Measurements from ENCODE around the gene KIAA0825.

The KIAA0825 gene

DNA sequence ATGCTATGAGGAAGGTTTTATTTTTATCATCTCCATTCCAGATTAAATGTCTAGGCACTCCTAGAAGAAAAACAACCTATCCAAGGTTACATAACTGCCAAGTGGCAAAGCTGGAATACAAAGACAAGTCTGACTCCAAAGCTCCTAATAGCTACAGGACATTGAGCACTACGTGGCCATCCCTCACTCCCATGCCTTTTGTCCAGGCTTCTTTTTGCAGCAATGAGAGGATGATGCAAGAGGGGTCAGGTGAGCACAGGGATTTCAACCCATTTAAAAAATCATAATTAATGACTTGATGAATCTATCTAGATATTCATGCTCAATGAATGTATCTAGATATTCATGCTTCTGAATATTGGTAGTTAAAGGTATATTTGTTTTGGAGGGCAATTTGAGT, 117.0 kb downstream of the KIAA0825 start:
- DNase-seq, result no peak

DNA sequence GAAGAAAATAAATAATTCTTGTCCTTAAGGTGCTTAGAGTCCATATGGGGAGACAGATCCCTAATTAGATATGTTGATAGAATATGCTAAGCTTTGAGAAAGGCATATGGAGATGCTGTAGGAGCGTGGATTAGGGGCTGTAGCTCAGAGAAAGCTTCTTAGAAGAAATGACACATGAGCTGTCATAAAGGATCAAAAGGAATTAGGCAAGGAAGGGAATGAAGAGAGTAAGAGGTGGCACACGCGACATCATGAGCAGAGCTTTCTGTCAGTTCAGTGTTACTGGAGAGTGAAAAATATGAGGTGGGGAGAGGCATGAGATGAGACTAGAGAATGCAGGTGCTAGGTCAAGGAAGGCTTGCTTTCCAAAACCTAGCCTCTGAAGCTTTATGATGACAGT, 118.6 kb downstream of the KIAA0825 start:
- DNase-seq, result no peak

- DNase-seq, result no peak
Measured at GRCh38 chr5:94498199-94498598, 120.2 kb downstream of the KIAA0825 start.

DNA sequence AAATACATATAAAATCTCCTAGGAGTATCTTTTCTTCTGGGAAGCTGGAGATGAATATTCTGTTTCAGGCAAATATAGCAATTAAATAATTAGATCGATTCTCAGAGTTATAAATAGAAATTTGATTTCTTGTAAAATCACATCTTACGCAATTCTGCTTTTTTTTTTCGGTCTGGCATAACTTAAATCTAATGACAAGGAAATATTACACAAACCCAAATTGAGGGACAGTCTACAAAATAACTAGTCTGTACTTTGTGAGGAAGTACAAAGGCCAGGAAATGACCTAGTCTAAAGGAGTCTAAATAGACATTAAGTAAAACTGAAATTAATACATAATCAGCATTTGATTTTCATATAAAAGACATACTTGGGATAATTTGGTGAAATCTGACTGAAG, 133.3 kb downstream of the KIAA0825 start:
- DNase-seq, result no peak

DNA sequence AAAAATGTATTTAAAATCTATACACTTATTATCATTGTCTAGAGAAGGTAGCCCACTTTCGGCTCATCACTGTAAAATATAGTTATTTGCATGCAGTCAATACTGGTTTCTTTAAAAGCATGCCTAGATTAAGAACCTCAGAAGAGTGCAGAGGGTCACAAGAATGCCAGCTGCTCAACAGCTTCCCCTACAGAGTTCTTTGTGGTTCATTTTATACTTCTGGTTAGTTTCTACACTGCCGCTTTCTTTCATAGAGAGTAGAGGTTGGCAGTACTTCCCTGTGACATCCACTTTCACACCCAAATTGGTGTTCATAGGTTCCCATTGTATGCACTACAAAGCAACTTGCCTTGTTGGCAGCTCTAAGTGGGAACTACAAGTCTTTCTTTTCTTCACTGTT, 137.3 kb downstream of the KIAA0825 start:
- no peak for DNase-seq

DNA sequence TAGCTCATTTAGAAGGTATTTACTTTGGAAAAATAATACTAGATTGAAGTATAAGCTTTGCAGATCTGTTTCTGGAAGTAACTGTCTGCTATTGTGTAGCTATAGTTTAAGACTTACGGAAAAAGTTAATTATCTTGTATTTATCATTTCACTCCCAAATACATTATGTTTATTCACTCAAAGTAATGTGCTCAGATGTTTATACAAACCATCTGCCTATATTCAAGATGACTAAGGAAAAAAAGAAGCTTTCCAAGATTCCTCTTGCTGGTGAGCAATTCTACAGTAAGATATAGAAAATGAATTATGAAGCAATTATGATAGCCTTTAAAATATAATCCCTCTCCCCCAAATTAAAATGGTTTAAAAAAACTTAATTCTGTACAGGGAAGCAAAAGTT, 137.9 kb downstream of the KIAA0825 start:
- DNase-seq, result no peak

- no peak for DNase-seq
Measured at GRCh38 chr5:94473936-94474335, 144.5 kb downstream of the KIAA0825 start.

DNA sequence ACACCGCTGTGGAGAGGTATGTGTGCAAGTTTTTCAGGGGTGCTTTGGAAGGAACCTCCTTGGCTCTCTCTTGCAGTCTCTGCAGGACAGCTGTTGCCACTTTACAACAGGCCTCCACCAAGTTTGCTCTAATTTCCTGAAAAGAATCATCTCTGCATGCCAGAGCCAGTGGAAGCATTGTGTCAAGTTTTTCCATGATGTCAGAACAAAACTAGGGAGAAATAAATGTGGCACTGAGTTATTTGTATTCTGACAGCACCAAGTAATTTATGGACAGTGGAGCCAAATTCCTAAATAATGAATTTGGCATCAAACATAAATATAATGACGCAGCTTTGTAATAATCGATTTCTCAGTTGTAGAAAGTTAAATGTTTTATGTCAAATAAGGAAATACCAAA, 146.9 kb downstream of the KIAA0825 start:
- DNase-seq, result no peak

- no peak for DNase-seq
Measured at GRCh38 chr5:94470802-94471201, 147.6 kb downstream of the KIAA0825 start.

DNA sequence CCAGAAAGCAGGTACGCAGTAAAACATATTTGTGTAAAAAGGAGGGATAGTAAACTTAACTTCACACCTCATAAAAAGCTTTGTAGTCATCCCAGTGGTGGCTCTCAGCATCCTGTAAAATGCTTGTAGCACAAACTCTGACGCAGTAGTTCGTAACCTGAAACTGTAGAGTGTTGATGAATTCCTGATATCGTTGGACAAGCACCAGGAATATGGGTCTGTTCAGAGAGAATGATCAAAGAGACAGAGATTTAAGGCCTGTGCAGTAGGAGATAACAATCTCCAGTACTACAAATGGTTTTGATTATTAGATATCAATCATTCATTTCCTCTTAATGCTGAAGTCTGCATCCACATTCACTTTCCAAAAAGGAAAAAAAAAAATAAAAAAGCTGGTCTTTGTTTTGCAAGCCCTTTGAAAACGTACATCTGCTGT, 148.5 kb downstream of the KIAA0825 start:
- DNase-seq, result no peak

DNA sequence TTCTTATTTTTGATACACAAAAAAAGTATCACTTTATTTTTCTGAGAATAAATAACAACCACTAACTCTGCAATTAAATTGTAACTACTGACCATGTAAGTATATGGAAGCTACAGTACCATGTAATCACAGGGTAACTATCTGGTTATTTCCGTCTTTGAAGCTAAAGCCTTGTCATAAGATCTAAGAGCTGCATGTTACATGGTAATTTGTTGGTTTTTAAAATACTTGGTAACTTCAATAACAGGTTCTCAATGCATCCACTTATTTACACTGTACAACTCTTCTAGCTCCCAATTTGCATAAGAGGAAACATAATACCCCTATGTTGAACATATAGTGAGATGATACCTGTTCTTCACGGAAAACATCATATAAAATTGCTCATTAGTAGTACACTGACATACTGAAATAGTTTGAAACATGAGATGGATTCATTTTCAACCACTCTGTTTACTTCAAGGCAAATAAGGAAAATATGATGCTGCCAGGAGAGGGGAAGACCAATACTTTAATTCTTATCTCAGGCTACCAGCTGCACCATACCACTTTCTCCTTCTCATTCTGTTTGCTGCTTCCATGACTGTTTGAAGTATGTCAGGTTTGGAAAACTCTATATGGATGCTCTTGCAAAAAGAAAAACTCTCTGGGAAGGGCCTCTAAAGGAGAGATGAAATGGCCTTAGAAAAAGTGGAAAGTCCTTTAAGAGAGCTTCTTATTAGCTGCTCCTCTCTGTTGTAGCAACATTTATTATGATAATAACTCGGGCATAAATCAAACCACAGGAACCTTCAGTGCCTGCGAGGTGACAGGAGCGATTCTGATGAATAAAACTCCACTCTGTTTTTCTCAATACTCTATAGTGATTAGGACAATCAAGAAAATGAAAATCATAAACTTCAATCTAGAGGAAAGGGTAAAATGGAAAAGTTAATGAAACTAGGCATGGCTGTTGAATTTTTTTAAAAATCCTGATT, 150.2 kb downstream of the KIAA0825 start:
- no peak for DNase-seq

GRCh38 chr5:94467346-94467953, 151.0 kb downstream of the KIAA0825 start:
- no peak for DNase-seq

DNA sequence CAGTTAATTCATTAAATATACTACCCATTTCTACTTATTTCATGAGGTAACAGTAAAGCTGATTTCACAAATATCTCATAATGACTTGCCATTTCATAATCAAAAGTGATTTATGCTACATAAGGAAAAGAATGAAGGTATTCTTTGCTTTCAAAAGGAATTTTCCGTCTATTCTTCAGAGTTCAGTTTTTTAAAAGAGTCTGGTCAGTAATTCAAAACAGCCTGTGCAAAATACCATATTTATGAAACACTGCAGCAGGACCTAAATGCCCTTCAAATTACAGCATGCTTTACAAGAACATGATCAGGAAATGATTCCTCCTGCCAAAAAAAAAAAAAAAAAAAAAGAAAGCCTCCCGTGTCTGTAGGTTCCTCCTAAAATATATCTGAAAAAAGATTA, 154.7 kb downstream of the KIAA0825 start:
- DNase-seq, result no peak

- DNase-seq, result no peak
Measured at GRCh38 chr5:94461131-94461530, 157.3 kb downstream of the KIAA0825 start.

DNA sequence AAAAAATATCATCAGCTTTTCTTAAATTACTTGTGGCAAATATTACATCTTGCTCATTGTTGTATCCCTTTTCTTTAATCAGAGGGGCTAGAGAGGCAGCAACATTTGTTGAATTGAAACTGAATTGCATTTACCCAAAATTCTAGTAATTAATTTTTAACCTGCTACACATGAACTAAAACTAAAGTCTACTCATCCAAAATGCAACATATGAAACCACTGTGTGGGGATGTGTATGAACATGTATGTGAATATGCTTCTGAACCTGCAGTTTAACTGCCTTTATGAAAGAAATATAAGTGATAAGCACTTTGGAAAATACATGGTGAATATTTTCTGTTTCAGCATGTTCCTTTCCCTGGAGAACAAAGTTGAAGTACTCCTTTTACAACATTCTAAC, 158.5 kb downstream of the KIAA0825 start:
- no peak for DNase-seq

DNA sequence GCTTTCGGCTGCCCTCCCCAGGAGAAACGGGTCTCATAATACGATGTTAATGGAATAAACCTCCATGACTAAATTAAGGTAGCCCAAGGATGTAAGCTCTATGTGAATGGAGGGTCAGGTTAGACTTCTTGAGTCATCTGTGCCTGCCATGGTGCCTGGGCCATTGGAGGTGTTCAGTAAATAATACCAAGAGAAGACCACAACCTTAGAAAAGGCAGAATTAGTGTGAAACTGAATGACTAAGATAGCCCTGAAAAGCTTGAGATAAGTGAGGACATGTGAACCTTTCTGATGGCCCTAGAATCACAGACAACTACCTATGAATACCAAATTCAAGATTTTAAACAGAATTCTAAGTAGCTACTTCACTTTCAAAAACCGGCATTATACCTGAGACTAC, 160.6 kb downstream of the KIAA0825 start:
- DNase-seq, result no peak

GRCh38 chr5:94445726-94446125, 172.7 kb downstream of the KIAA0825 start:
- no peak for DNase-seq

- no peak for DNase-seq
Measured at GRCh38 chr5:94442991-94443390, 175.4 kb downstream of the KIAA0825 start.

DNA sequence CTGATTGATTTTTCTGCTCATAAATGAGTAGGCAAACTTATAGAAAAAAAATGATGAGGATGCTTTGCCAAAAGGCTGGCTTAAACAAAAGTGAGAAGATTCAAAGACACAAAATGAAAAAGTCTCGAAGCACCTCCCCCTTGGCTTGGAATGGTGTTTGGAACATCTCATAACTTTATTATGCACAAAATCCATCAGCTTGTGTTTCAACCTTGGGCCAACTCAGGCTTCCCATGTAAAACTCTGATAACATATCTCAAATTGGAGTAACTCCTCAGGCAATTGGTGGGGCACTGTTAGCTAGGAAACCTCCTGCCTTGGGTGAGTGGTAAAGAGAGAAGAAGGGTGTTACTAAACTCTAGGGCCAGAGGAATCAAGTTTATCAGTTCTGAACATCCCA, 176.3 kb downstream of the KIAA0825 start:
- no peak for DNase-seq

DNA sequence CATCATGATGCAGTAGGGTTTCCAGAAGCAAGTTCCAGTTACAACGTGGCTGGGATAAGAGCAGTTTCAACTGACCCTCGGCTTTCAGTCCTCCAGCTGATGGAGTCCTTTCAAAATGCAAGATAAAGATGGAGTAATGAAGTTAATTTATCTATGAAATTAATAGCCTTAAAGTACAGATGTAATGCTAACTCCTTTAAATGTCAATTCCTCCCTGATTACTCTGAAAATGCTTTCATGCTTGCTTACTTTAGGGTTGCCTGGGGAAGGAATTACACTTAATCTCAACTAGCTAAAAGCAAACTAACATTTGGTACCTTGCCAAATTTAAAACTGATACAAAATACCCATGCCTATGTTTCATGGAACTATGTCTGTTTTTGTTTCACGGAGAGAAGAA, 178.4 kb downstream of the KIAA0825 start:
- no peak for DNase-seq

- no peak for DNase-seq
Measured at GRCh38 chr5:94433397-94434163, 184.8 kb downstream of the KIAA0825 start.

GRCh38 chr5:94432499-94432898, 185.9 kb downstream of the KIAA0825 start:
- DNase-seq, result no peak

DNA sequence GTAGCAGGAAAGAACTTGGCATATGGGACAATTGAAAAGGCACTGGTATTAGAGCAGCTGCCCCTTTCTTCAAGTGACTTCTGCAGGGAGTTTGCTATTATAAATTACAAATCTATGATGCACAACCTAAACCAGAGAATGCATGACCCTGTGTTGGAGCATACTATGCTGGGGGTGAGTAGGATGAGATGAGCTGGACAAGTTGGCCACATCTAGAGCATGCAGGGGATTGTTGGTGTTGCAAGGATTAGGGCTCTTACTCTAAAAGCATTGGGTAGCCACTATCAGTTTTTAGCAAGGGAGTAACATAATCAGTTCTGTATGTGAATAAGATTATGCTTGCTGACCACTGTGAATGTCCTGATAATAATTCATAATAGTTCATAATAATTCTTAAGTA, 186.7 kb downstream of the KIAA0825 start:
- no peak for DNase-seq

DNA sequence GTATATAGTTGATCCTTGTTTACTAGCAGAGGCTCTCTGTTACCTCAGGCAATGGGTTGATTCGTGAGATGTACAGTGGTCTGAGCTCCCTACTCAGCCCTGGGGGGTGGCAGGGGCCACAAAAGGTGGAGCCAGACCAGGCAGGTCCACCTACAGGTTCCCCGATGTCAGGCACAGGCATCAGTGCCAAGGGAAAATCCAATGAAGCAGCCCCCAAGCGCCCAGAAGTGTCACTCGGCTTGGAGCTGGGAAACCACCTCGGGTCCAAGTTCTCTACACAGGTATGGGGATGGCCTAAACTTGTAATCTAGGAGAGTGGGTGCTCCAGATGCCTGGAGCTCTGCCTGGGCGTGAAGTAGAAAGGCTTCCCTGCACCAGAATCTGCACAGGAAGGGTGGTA, 188.8 kb downstream of the KIAA0825 start:
- no peak for DNase-seq
